GM18858 (cell line): ENCODE data around the gene KYAT1.
A peak's percentile ranks its signal among the peaks of the same experiment; 100 is the strongest.
"Not testable (repeated sequence)": the region's sequence is repeated elsewhere in the genome, so short reads cannot be mapped to it uniquely, and the experiment has no call there.

ENCODE experiments used
- ATAC-seq: cut with Tn5 transposase; IDR thresholded peaks from one replicate; pipeline ENCODE4 v1.9.1; 2021; ENCODE audit not compliant: unreplicated experiment

KYAT1 gene

GRCh38 chr9:128843171-128843570 is 38.6 kb downstream of the KYAT1 start:
- ATAC-seq = not testable (repeated sequence)

GRCh38 chr9:128841694-128842492 is 39.9 kb downstream of the KYAT1 start:
- no peak for ATAC-seq

DNA sequence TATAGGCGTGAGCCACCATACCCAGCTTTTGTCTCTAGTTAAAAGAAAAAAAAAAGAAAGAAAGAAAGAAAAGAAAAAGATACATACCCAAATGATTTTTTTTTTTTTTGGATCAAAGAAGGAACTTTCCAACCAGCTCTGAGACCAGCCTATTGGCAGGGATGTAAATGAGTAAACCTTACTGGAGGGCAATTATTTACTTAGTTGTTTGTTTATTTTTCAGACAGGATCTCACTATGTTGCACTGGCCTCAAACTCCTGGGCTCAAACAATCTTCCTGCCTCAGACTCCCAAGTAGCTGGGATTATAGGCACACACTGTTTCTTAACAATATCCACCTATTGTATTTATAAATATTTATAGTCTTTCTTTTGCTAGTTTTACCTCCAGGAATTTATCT is 41.2 kb downstream of the KYAT1 start:
- no peak for ATAC-seq

- ATAC-seq = no peak
Observed at GRCh38 chr9:128838338-128838737, 43.4 kb downstream of the KYAT1 start.

DNA sequence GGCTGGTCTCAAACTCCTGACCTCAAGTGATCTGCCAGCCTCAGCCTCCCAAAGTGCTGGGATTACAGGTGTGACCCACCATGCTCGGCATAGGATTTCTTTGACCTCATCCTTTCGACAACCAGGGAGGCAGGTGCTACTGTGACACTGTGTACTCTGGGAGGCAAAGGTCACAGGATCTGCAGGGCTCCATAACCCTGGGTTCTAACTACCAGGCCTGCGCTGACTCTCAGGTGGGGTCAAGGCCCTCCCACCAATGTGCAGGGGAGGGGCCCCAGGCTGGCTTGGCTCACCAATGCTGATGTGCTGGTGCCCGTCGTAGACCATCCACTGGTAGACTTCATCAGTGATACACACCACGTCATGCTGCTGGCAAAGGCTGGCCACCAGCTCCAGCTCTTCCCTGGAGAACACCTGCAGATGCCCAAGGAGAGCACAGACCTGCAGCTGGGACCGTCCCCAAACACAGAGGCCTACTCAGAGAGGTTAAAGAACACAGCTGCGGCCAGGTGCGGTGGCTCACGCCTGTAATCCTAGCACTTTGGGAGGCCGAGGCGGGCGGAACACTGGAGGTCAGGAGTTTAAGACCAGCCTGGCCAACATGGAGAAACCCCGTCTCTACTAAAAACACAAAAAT is 45.1 kb downstream of the KYAT1 start:
- ATAC-seq = no peak

- no peak for ATAC-seq
Observed at GRCh38 chr9:128835246-128836210, 46.2 kb downstream of the KYAT1 start.

DNA sequence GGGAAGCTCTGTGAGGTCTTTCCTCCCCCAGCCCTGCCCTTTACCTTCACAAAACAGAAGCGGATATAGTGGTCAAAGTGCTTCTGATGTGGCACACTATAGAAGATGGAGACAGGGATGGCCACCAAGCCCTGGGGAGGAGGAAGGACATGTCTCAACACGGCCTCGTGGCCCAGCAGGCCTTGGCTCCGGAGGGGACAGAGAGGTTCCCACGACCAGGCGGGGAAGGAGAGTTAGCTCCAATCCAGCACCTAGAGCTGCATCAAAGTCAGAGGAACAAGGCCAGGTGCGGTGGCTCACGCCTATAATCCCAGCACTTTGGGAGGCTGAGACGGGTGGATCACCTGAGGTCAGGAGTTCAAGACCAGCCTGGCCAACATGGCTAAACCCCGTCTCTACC is 48.1 kb downstream of the KYAT1 start:
- no peak for ATAC-seq

- ATAC-seq = peak; percentile 93
Observed at GRCh38 chr9:128829477-128830251, 52.1 kb downstream of the KYAT1 start, which contains the start of gene SPOUT1. SPOUT1 (minus strand) TSS chr9:128829794; CDS start chr9:128829780, 14 bp downstream.

- no peak for ATAC-seq
Observed at GRCh38 chr9:128828719-128829452, 52.9 kb downstream of the KYAT1 start.

DNA sequence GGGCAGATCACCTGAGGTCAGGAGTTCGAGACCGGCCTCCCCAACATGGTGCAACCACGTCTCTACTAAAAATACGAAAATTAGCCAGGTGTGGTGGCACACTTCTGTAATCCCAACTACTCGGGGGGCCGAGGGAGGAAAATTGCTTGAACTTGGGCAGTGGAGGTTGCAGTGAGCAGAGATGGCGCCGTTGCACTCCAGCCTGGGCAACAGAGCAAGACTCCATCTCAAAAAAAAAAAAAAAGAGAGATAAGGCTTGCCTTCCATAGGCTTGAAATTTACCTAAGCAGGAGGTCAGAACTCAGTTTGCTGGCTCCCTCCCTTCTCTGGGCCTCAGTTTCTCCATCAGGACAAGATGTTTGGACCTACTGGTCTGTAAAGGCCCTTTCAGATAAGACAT is 53.5 kb downstream of the KYAT1 start:
- no peak for ATAC-seq

DNA sequence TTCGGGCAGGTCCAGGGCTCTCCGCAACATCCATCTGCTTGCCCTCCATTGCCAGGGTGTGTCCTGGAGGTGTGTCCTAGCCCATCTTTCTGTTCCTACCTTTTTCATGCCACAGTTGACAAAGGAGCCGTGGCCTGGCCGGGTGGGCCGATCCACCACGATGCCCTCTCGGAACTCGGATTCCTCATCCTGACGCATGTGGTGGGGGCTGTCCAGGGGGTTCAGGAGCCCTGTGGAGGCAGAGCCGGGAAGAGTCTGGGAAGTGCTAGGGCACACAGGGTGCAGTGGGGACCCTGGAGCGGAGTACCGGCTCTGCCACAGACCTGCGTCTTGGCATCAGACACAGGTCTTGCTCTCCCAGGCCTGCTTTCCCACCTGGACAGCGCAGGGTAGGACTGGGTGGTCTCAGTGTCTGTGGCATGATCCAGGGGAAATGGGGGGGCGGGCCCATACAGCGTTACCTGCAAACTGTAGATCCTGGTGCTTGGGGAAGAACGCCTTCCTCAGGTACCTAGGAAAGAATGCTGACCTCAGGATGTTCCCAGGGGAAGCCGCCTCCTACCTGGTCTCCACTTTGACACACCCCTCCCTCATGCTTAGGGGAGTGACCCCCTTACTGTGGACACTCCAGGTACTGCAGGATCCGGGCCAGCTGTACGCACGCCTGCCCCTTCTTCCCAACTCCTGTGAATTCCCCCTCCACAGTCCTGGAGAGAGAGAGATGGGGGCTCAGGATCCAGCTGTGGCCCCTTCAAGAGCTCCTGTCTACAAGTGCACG is 55.6 kb downstream of the KYAT1 start:
- no peak for ATAC-seq

GRCh38 chr9:128824911-128825310 is 56.8 kb downstream of the KYAT1 start:
- no peak for ATAC-seq

GRCh38 chr9:128823903-128824406 is 57.8 kb downstream of the KYAT1 start:
- no peak for ATAC-seq

DNA sequence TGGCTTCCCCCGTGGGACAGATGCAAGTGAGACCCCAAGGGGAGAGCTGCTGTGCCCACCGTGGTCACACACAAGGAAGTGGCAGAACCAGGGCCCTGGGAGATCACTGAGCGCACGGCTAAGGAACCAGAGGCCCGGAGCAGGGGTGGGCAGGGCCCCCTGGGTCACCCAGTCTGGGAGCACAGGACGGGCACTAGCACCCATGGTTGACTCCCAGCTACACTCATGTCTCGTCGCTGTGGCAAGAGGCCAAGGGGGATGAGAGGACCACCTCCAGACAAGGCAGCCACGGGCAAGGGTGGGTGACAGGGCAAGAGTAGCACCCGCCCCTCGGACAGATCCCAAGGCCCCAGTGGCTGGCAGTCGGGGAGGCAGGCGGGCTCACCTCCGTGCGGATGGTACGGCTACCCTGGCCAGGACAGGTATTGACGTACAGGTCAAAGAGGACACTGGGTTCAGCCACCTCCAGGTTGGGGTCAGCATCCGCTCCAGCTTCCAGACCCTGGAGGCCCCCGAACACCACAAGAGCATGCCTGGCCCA is 58.3 kb downstream of the KYAT1 start:
- ATAC-seq = no peak

- ATAC-seq = no peak
Observed at GRCh38 chr9:128822407-128823042, 59.2 kb downstream of the KYAT1 start.

DNA sequence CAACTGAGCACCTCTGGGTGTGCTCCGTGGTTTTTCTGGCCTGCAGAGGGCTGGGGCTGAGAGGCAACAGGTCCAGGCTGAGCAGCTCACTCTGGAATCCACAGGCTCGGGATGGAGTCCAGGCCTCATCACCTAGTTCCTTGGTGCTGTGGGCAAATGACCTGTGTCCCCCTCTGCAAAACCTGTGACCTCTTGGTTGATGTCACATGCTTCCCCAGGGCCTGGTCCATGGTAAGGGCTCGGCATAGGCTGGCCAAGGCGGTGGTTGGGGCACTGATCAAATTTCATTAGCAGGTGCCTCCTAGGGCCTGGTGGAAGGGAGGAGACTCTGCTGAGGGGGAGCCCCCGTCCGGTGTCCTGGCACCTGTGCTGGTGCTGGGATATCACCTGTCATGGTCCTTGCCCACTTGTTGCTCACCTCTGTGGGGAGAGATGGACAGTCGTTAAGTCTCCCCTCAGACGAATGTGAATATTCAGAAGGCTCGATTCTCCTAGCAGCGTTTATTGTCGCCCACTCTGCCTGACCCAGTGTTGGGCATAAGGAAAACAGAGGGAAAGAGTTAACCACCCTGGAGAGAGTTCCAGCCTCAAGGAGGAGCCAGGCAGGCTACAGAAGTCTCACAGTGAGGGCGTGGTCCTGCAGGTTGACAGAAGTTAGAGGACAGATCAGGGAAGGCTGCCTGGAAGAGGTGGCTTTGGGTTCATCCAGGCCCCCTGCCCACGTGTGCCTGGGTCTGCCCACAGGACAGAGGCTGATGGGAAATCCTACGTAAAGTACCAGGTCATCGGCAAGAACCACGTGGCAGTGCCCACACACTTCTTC is 60.0 kb downstream of the KYAT1 start:
- no peak for ATAC-seq
